Uterus (tissue), 4 donors: ENCODE results near the gene TM2D3. TPM values are rescaled to one million over a fixed set of nuclear protein-coding genes. Genes with fewer than 3 reads are reported as not detected.

ENCODE experiments used
- DNase-seq, 2 donors: peaks; one replicate each; pipeline ENCODE4 v3.0.0-alpha.2; 2019 to 2020
- H3K27ac ChIP-seq, 2 donors: fragments of 200-600 bp; sonication (generic); 1 replicate in 1 of 2; 2 replicates in 1 of 2; pipeline ENCODE4 v1.5.1; 2016 to 2018
- H3K27me3 ChIP-seq, 2 donors: fragments of 200-600 bp; sonication (generic); one replicate each; pipeline ENCODE4 v1.5.1; 2018 to 2019; ENCODE audit warnings: control low read depth in 1 of 2
- H3K36me3 ChIP-seq, 2 donors: fragments of 200-600 bp; sonication (generic); one replicate each; pipeline ENCODE4 v1.5.1; 2019; ENCODE audit warnings: control low read depth in 1 of 2
- H3K4me1 ChIP-seq, 2 donors: fragments of 200-600 bp; sonication (generic); one replicate each; pipeline ENCODE4 v1.5.1; 2018 to 2019; ENCODE audit warnings: control low read depth in 1 of 2
- H3K4me3 ChIP-seq, 2 donors: fragments of 200-600 bp; sonication (generic); 1 replicate in 1 of 2; 2 replicates in 1 of 2; pipeline ENCODE4 v1.5.1; 2018 to 2019; ENCODE audit warnings: mild to moderate bottlenecking in 1 of 2
- H3K9me3 ChIP-seq, 2 donors: fragments of 200-600 bp; sonication (generic); one replicate each; pipeline ENCODE4 v1.5.1; 2019; ENCODE audit warnings: control low read depth in 1 of 2
- POLR2A ChIP-seq, 2 donors: fragments of 450-650 bp; IDR thresholded peaks; one replicate each; pipeline ENCODE4 v1.6.1; 2016; ENCODE audit warnings: antibody characterized with exemption in 2 of 2, mild to moderate bottlenecking in 1 of 2, moderate library complexity in 1 of 2
- intact Hi-C: fragments of 100-400 bp; cut with DNase I; formaldehyde crosslinking; loops from one replicate; pipeline ENCODE4 v1.15.1; 2023; ENCODE audit warnings: low total_unique reads
- total RNA-seq, 4 donors: library from RNA; depleted of rRNA in 3 of 4; stranded (reverse); fragments of >200 nt in 3 of 4; gene quantifications; one replicate each; pipeline versions ENCODE4 v1.1.0 to v1.2.4, GENCODE V29; 2014 to 2023
- TF ChIP-seq, protein P1 (sequence below), 4 experiments: fragments of 200-600 bp in 2 of 4; fragments of 450-650 bp in 2 of 4; sonication (generic) in 2 of 4; IDR thresholded peaks; one replicate each; pipeline ENCODE4 v1.5.1; 2016 to 2019; ENCODE audit warnings: antibody characterized with exemption in 4 of 4, mild to moderate bottlenecking in 2 of 4, moderate library complexity in 1 of 4
- donor health status: DM: yes; HTN: yes; CAD: no.

TM2D3 gene
- total RNA-seq, 4 donors from 2014 or later, result 14.7 to 65.0 (median 46.5) TPM

- Histone ChIP-seq H3K9me3 (no peaks in the 10 kb centered on the region), H3K4me1 (no peaks in the 10 kb centered on the region), H3K27me3 (no peaks in the 10 kb centered on the region), H3K27ac (no peak overlapping the region), H3K36me3 (no peaks in the 10 kb centered on the region), H3K4me3 (no peak overlapping the region)
- TF ChIP-seq POLR2A (IDR thresholded peaks at IDR 0.05), result no peak
- TF ChIP-seq, protein P1, sequence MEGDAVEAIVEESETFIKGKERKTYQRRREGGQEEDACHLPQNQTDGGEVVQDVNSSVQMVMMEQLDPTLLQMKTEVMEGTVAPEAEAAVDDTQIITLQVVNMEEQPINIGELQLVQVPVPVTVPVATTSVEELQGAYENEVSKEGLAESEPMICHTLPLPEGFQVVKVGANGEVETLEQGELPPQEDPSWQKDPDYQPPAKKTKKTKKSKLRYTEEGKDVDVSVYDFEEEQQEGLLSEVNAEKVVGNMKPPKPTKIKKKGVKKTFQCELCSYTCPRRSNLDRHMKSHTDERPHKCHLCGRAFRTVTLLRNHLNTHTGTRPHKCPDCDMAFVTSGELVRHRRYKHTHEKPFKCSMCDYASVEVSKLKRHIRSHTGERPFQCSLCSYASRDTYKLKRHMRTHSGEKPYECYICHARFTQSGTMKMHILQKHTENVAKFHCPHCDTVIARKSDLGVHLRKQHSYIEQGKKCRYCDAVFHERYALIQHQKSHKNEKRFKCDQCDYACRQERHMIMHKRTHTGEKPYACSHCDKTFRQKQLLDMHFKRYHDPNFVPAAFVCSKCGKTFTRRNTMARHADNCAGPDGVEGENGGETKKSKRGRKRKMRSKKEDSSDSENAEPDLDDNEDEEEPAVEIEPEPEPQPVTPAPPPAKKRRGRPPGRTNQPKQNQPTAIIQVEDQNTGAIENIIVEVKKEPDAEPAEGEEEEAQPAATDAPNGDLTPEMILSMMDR (IDR thresholded peaks at IDR 0.05), result no peak
- intact Hi-C loops, result no loop called here
- no peak for DNase-seq
These were observed 40.4 kb downstream of the TM2D3 start for GRCh38 chr15:101611580-101612299.

- H3K27ac ChIP-seq, result no peak overlapping the region
- H3K36me3 ChIP-seq, result no peaks in the 10 kb centered on the region
- H3K9me3 ChIP-seq, result no peaks in the 10 kb centered on the region
- no peaks in the 10 kb centered on the region for H3K4me1 ChIP-seq
- intact Hi-C loops, result no loop called here
- H3K27me3 ChIP-seq, result no peaks in the 10 kb centered on the region
- no peak for TF ChIP-seq POLR2A (IDR thresholded peaks at IDR 0.05)
- TF ChIP-seq, protein P1 (IDR thresholded peaks at IDR 0.05), result no peak
- no peak overlapping the region for H3K4me3 ChIP-seq
- no peak for DNase-seq
These were observed 41.2 kb downstream of the TM2D3 start for GRCh38 chr15:101611007-101611406.

- H3K9me3 ChIP-seq, result no peaks in the 10 kb centered on the region
- no peak for DNase-seq
- no peak for TF ChIP-seq POLR2A (IDR thresholded peaks at IDR 0.05)
- TF ChIP-seq, protein P1 (IDR thresholded peaks at IDR 0.05), result no peak
- H3K27ac ChIP-seq, result no peak overlapping the region
- H3K4me3 ChIP-seq, result no peak overlapping the region
- intact Hi-C loops, result no loop called here
- no peaks in the 10 kb centered on the region for H3K27me3 ChIP-seq
- H3K4me1 ChIP-seq, result no peaks in the 10 kb centered on the region
- no peaks in the 10 kb centered on the region for H3K36me3 ChIP-seq
These were observed 41.6 kb downstream of the TM2D3 start for GRCh38 chr15:101610611-101611000.

GRCh38 chr15:101609742-101610610 is 42.2 kb downstream of the TM2D3 start:
- Histone ChIP-seq H3K4me3 (no peak overlapping the region), H3K27ac (no peak overlapping the region), H3K4me1 (no peaks in the 10 kb centered on the region), H3K9me3 (no peaks in the 10 kb centered on the region), H3K27me3 (no peaks in the 10 kb centered on the region), H3K36me3 (no peaks in the 10 kb centered on the region)
- DNase-seq, result no peak
- TF ChIP-seq POLR2A (IDR thresholded peaks at IDR 0.05), result no peak
- TF ChIP-seq, protein P1 (IDR thresholded peaks at IDR 0.05), result no peak
- intact Hi-C loops, result no loop called here

DNA sequence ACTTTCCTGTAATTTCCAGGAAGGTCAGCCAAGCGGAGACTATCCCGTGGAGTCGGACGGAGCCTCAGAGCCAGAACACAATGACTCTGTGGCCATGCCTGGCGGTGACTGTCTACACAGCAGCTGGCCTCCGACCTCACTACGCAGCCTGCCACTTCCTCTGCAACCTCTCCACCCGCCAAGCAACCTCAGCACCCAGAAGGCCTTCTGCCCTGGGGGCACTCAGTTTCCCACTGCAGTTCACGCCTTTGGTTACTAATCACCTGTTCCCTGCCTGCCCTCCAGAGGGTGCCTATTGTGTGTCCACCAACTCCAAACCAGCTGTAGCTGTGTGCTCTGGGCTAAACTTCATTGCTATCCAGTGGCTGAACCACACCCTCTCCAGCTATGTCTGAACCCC is 44.0 kb downstream of the TM2D3 start:
- no peaks in the 10 kb centered on the region for H3K9me3 ChIP-seq
- H3K27me3 ChIP-seq, result no peaks in the 10 kb centered on the region
- H3K36me3 ChIP-seq, result no peaks in the 10 kb centered on the region
- no peaks in the 10 kb centered on the region for H3K4me1 ChIP-seq
- intact Hi-C loops, result no loop called here
- TF ChIP-seq, protein P1 (IDR thresholded peaks at IDR 0.05), result no peak
- no peak for TF ChIP-seq POLR2A (IDR thresholded peaks at IDR 0.05)
- DNase-seq, result no peak
- H3K4me3 ChIP-seq, result no peak overlapping the region
- H3K27ac ChIP-seq, result no peak overlapping the region
